Limb (tissue), 2 donors: ENCODE results near the gene FLRT1.

Experiments
- DNase-seq, 2 donors: peaks; one replicate each; pipeline ENCODE4 v3.0.0-alpha.2; 2016; ENCODE audit errors: extremely low spot score in 2 of 2

FLRT1 gene

GRCh38 chr11:64035576-64035975 is at the start of gene FLRT1:
Gene FLRT1 (plus strand): TSS chr11:64035931. CDS start chr11:64116268, 80,337 bp downstream.
- peak in 1 of 2 donors; percentile 66 for DNase-seq

- DNase-seq, result peak; percentile 94
These were observed 49.4 kb upstream of the FLRT1 start, which contains the start of gene OTUB1 for GRCh38 chr11:63986156-63986931. Gene OTUB1 (plus strand): TSS chr11:63986438. CDS start chr11:63986457, 19 bp downstream.

DNA sequence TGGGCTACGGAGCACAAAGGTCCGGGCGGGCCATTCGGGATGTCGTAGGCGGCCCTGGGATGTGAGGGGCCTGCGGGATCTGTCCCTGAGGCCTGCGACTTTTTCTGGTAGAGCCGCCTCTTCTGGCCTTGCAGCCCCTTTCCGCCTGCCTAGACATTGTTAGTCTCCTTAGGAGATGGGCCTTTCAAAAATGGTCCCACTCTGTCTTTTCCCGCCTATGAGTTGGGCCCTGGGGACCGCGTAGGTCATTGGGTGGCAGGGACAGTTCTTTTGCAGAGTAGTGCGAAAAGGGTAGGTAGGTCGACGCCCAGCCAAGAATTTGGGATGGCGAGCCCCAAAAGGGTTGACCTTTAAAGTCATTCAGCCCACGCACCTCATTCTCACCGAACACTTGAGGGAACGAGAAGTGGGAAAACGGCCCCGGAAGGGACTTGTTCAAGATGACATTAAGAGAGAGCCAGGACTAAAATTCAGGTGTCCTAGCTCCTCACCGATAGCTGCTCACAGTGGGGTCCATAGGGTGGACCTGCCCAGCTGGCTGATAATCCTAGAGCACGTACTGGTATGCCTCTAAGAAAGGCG is 48.7 kb upstream of the FLRT1 start:
- DNase-seq, result no peak

DNA sequence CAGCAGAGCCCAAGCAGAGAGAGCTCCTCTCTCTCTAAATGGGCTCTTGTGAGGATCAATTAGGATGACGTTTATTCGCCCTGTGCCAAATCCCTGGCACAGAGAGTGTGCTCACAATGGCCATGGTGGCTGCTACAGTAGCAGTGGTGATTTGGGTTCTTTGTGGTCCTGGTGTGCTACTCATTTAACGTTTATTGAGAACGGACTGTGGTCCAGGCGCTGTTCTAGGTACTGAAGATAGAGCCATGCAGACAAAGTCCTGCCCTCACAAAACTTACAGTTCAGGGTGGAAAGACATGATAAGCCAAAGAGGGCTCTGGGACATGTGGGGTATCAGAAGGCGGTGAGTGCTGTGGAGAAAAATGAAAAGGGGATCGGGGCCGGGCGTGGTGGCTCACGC is 44.2 kb upstream of the FLRT1 start:
- DNase-seq, result no peak

GRCh38 chr11:63993100-63993499 is 42.6 kb upstream of the FLRT1 start:
- DNase-seq, result no peak

GRCh38 chr11:63993993-63994392 is 41.7 kb upstream of the FLRT1 start:
- DNase-seq, result no peak

GRCh38 chr11:63996512-63996911 is 39.2 kb upstream of the FLRT1 start:
- no peak for DNase-seq

DNA sequence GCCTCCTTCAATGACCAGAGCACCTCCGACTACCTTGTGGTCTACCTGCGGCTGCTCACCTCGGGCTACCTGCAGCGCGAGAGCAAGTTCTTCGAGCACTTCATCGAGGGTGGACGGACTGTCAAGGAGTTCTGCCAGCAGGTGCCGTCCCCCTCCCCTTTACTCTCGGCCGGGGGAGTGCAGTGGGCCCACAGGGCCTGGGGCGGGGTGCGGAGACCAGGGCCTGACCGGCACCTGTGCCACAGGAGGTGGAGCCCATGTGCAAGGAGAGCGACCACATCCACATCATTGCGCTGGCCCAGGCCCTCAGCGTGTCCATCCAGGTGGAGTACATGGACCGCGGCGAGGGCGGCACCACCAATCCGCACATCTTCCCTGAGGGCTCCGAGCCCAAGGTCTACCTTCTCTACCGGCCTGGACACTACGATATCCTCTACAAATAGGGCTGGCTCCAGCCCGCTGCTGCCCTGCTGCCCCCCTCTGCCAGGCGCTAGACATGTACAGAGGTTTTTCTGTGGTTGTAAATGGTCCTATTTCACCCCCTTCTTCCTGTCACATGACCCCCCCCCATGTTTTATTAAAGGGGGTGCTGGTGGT is 38.5 kb upstream of the FLRT1 start:
- DNase-seq, result no peak

- no peak for DNase-seq
These were observed 37.9 kb upstream of the FLRT1 start for GRCh38 chr11:63997801-63998337.

DNA sequence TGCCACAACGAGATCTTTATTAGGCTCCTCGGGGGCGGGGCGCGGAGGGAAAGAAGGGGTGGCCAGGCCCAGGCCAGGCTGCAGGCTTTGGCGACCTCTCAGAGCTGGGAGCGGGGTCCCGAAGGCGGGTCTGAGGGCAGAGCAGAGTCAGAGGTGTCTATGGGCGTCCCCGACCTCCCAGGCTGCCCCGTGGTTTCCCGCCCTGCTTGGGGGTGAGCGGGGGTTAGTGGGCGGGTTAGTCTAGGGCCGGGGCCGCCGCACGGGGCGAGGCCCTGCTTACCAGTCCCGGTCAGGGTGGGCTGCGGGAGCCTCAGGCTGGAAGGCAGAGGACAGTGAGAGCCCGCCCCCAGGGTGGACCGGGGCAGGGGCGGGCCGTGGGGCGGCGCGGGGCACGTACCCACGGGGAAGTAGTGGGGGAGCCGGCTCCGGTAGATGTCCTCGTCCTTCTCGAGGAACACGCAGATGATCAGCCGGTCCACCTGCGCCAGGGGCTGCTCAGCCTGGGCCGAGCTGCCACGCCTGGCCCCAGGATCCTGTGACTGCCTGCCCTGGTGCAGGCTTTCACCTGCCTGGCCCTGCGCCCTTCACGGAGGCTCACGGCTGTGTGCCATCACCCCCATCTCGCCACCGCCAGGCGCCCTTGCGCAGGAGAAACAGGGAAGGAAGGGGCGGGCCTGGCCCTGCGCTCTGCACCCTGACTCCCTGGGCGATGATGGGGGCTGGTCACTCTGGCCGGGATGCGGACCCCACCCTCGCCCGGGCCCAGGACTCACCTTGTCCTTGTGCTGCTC is 37.0 kb upstream of the FLRT1 start:
- no peak for DNase-seq

DNA sequence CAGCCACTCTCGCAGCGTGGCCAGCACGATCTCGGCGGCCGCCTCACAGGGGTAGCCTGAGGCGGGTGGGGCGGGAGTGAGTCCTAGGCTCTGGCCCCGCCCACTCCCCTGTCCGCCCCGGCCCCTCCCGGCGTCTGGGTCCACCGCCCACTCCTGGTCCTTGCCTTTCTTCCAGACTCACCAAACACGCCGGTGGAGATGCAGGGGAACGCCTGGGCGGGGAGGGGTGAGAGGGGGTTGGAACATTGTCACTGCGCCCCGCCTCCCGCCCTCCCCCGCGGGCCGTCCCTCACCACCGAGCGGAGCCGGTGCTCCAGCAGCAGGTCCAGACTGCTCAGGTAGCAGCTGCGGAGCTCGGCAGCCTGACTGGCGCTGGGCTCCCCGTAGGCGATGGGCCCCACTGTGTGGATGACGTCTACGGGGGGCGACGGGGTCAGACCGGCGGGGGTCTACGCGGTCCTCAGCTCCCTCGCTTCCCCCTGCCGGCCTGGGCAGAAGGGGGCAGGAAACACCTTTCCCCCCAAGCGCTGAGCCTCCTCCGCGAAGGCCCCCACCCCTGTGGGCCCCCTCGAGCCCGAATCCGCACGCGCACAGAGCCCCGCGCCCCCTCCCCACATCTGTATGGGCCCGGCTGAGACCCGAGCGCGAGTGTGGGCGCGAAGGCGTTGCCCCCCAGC is 36.2 kb upstream of the FLRT1 start:
- DNase-seq, result peak in 1 of 2 donors; percentile 82

DNA sequence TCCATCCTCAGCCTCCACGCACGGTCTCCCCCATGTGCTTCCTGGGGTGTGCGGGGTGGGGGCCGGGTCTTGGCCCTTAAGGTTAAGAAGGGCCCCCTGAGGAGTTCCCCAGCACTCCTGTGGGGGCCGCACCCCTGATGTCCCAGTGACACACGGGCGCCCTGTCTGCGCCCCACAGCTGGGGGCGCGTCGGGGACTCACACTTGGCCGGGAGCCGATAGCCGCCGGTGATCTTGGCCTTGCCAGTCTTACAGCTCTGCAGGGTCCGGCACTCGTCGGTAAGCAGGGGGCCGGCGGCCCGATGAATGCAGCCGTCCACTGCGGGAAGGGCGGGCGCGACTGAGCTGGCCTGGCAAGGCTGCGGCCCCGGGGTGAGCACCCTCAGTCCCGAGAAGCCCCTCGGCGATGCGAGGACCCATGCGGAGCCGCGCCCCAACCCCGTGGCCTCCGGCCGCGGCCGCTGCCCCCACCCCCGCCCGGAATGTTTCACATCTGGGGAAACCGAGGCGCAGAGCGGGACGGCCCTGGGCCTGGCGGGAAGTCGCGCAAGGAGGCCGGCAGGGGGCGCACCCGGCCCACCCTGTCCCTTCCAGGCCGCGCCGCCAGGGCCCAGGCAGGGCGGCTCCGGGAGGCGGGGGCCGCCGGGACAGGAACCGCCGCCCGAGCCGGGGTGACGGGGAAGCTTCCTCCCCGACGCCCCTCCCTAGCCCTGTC is 35.5 kb upstream of the FLRT1 start:
- peak; percentile 71 to 89 for DNase-seq

GRCh38 chr11:64000740-64001483 is 34.8 kb upstream of the FLRT1 start:
- DNase-seq, result no peak

- peak in 1 of 2 donors; percentile 85 for DNase-seq
These were observed 34.0 kb upstream of the FLRT1 start for GRCh38 chr11:64001484-64002420.

GRCh38 chr11:64003807-64004589 is 31.7 kb upstream of the FLRT1 start:
- DNase-seq, result no peak

- no peak for DNase-seq
These were observed 31.1 kb upstream of the FLRT1 start for GRCh38 chr11:64004590-64004984.

DNA sequence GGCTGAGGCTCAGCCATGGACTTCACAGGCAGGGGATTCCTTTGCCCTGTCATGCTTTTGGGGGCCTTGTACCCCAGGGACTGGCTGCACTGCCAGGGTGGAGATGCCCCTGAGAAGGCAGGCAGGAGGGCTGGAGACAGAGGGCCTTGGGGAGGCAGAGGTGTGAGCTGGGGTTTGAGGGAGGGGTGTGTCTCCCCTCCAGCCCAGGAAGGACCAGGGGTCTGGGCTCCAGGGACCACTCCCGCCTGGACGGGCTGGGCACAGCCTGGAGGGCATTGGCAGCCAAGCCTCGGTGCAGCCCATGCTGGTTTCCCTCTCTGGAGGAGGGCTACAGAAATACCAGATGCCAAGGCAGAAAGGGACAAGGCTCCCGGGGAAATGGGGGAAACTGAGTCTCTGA is 30.0 kb upstream of the FLRT1 start:
- DNase-seq, result no peak

DNA sequence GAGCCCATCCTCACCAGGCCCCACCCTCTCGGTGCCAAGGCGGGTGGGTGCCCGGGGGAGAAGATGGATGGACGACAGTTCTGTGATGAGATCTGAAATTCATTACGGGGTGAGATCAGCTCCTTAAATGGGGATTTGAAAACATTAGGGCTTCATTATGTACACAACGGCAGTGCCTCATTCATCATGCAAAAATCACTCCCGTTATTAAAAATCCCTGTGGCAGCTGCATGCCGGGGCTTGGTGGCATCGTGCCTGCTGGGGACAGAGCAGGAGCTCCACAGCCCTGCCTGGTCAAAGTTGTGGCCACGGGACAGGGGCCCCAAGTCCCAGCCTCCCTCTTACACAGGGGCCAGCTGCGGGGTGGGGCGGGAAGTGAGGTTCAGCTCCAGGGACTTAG is 29.3 kb upstream of the FLRT1 start:
- no peak for DNase-seq
